OCI-LY7 (cell line): Measurements from ENCODE around the gene CEMIP2.

Experiments
- CTCF ChIP-seq: fragments of 200-600 bp; sonication (generic); conservative IDR thresholded peaks from 2 replicates; pipeline ENCODE4 v1.5.1; 2014; ENCODE audit warnings: mild to moderate bottlenecking, antibody characterized with exemption, low read length, moderate library complexity, mixed read lengths
- EZH2phosphoT487 ChIP-seq: fragments of 200-600 bp; sonication (generic); IDR thresholded peaks from 2 replicates; pipeline ENCODE4 v1.6.1; 2018; ENCODE audit warnings: low read depth, borderline replicate concordance, mild to moderate bottlenecking, mixed run types, antibody characterized with exemption, low read length, moderate library complexity, mixed read lengths

GRCh38 chr9:71766663-71767062 is 1.6 kb downstream of the CEMIP2 start:
- TF ChIP-seq CTCF: no peak
- no peak for TF ChIP-seq EZH2phosphoT487
